HT1080 (cell line): ENCODE data around the gene TGM6. TPM values are rescaled to one million over a fixed set of nuclear protein-coding genes. Genes with fewer than 3 reads are reported as not detected.

Source experiments
- DNase-seq: peaks from one replicate; pipeline ENCODE4 v3.0.0-alpha.2; 2015; ENCODE audit warnings: low read depth
- total RNA-seq: library from RNA; depleted of rRNA; stranded (reverse); fragments of >200 nt; shearing (Covaris generic); gene quantifications from 2 replicates; pipeline ENCODE4 v1.2.3, GENCODE V29; 2014

The TGM6 gene
- total RNA-seq, 1 experiment from 2014 or later: not detected

- no peak for DNase-seq
Observed at GRCh38 chr20:2363587-2363986, 17.1 kb upstream of the TGM6 start.

GRCh38 chr20:2364044-2364443 lies 16.7 kb upstream of the TGM6 start:
- DNase-seq: no peak

GRCh38 chr20:2365091-2365490 lies 15.6 kb upstream of the TGM6 start:
- DNase-seq: no peak

- DNase-seq: no peak
Observed at GRCh38 chr20:2365666-2366065, 15.0 kb upstream of the TGM6 start.

GRCh38 chr20:2368621-2369020 lies 12.1 kb upstream of the TGM6 start:
- no peak for DNase-seq

- no peak for DNase-seq
Observed at GRCh38 chr20:2373098-2373497, 7.6 kb upstream of the TGM6 start.

GRCh38 chr20:2374346-2375125 lies 6.2 kb upstream of the TGM6 start:
- no peak for DNase-seq

GRCh38 chr20:2378893-2379292 lies 1.8 kb upstream of the TGM6 start:
- no peak for DNase-seq

- peak; percentile 12 for DNase-seq
Observed at GRCh38 chr20:2379511-2380229, 1.0 kb upstream of the TGM6 start.

- DNase-seq: no peak
Observed at GRCh38 chr20:2381303-2381702, 602 bp downstream of the TGM6 start.

- DNase-seq: peak; percentile 8
Observed at GRCh38 chr20:2382833-2383232, 2.1 kb downstream of the TGM6 start.

- peak; percentile 24 for DNase-seq
Observed at GRCh38 chr20:2385026-2385425, 4.3 kb downstream of the TGM6 start.

- DNase-seq: no peak
Observed at GRCh38 chr20:2385496-2385895, 4.8 kb downstream of the TGM6 start.

- DNase-seq: peak; percentile 76
Observed at GRCh38 chr20:2386516-2387179, 5.9 kb downstream of the TGM6 start.

GRCh38 chr20:2387180-2387577 lies 6.5 kb downstream of the TGM6 start:
- DNase-seq: peak; percentile 61

GRCh38 chr20:2387580-2387979 lies 6.9 kb downstream of the TGM6 start:
- DNase-seq: no peak

GRCh38 chr20:2390951-2391675 lies 10.4 kb downstream of the TGM6 start:
- DNase-seq: no peak

- DNase-seq: no peak
Observed at GRCh38 chr20:2394411-2395055, 13.8 kb downstream of the TGM6 start.

- no peak for DNase-seq
Observed at GRCh38 chr20:2395136-2395535, 14.4 kb downstream of the TGM6 start.

GRCh38 chr20:2396241-2396814 lies 15.6 kb downstream of the TGM6 start:
- DNase-seq: no peak

- no peak for DNase-seq
Observed at GRCh38 chr20:2397091-2397490, 16.4 kb downstream of the TGM6 start.
